Stimulated activated CD4-positive, alpha-beta T cell treated with anti-CD3 and anti-CD28 coated beads, Interleukin-15, amount 100 ng/mL, for 24 hours (primary cell): ENCODE results near the gene EPB41.
"Not testable (repeated sequence)": the region's sequence is repeated elsewhere in the genome, so short reads cannot be mapped to it uniquely, and the experiment has no call there.

Experiments
- DNase-seq: peaks from one replicate; pipeline ENCODE4 v3.0.0-alpha.2; 2020

The EPB41 gene

DNA sequence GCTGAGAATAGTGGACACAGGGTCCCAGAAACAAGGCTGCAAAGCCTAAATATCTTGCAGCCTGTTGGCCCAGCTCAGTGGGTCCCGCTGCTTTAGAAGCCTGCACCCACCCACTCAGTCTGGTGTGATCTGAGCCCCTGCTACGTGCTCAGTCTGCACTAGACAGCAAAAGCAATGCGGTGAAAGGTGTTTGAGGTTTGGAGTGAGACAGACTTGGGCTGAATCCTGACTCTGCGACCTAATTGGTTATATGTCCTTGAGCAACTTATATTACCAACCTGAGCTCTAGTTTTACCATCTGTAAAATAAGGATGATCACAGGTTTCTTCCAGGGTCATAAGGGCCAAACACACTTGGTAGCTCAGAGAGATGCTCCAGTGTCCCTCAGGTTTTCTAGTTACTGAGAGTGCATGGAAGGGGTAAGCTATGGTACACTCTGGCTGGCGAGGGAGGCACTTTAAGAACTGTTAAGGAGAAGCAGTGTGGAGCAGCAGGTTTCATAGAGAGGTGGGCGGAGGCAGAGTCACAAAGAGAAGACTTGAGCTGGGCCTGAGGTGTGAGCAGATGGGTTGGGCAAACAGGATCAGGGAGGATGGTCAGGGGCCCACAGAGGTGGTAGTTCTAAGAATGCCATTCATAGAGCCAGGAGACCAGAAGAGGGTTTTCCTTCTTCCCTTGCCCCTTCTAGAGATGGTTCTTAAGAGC is 199.2 kb downstream of the EPB41 start:
- no peak for DNase-seq

DNA sequence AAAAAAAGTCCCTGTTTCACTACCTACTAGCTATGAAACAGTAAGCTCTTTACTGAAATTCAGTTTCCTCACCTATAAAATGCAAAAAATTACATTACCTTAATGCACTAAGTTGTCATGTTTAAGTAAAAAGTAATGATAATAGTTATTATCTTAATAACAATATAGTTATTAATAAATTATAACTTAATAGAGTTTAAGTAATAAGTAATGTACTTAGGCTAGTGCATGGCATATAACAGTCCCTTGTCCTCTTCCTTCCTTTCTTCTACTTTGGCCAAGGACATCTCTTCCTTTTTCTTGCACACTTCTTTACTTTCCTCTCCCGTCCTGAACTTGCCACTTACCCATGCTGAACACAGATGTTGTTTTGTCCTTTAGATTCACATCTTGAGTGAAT is 200.3 kb downstream of the EPB41 start:
- no peak for DNase-seq

DNA sequence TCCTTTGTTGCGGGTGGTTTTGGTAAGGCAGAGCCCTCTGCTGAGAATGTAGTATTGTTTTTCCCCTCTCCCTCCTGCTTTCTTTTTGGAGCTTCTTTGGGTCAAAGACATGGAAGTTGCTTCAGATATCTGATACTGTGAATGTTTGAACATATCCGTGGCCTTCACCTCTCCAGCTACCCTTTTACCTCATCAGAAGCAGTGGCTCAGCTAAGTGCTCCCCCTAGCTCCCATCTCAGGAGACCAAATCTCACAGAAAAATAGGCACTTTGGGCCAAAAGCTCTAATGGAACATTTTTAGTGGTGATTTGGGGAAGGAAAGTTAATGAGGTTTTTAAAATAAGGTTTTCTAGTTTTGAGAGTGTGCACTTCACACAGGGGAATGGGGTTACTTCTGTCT is 203.0 kb downstream of the EPB41 start:
- DNase-seq, result no peak

DNA sequence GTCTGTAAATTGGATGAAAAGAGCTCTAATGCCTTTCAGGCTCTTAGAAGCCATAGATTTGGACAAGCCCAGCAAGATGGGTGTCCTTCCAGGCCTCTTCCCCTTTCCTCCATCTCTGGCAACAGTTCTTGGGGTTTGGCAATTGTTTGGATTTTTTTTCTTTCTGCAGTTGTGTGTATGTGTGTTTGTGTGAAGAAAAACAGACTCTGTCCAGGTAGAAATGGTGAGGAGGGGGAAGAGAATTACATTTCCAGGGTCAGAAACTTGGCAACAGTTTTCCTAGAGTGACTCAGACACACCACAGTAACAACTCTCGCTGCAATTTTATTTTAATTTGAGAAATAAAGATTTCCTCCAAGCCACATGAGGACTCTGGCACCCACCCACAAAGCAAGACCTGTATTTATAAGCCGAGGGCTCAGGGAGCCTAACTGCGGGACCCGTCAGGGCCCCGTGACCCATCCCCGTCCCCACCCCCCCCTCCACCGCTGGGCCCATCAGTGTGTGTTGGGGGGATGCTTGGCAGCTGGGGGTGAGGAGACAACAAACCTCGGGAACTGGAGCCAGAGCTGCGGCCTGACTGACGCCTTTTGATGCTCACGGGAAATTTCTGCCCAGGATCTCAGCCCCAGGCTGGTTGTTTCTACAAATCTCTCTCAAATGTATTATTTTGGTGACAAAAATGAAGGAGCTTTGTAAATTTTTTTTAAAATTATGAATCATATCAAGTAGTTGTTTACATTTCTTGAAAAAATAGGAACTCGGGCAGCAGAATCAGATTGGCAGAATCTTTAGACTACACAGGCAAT is 205.0 kb downstream of the EPB41 start:
- DNase-seq, result no peak

DNA sequence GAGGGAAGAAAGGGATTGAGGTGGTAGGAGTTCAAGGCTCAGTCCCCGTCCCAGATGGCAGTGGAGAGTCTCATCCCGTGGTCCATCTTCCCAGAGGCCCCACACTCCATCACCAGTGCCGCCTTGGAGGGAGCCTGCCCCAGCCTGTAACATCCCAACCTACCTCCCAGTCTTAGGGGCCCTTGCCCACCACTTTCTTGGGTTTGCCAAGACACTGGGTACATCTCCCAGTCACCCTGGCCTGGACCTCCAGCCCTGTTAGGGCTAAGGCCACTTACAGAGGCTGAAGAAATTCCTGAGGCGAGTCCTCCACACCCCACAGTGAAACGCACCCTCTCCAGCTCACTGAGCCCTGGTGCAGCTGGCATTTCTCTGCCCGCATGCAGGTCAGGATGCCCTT is 206.0 kb downstream of the EPB41 start:
- DNase-seq, result no peak

DNA sequence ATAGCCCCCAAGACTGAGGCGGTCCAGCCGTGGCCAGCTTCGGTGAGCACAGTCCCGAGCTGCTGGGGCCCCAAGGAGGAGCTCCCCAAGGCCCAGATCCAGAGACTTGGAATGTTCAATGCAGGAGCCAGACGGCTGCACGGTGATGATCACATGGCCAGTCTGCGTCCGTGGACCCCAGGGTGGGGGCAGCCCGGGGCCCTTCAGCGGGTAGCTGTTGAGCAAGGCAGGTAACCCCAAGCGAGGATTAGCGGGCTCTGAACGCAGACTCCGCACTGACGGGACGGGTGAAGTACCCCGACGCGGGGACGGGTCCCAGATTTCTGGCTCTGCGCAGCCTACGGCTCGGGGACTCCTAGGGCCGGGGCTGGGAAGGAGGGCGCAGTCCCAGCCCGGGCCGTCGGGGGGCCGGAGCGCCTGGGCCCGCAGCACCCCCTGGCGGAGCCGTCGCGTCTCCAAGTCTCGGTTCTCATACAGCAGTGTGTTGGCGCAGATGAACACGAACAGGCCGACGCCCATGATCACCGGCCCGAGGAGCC is 206.6 kb downstream of the EPB41 start:
- peak; percentile 83 for DNase-seq

DNA sequence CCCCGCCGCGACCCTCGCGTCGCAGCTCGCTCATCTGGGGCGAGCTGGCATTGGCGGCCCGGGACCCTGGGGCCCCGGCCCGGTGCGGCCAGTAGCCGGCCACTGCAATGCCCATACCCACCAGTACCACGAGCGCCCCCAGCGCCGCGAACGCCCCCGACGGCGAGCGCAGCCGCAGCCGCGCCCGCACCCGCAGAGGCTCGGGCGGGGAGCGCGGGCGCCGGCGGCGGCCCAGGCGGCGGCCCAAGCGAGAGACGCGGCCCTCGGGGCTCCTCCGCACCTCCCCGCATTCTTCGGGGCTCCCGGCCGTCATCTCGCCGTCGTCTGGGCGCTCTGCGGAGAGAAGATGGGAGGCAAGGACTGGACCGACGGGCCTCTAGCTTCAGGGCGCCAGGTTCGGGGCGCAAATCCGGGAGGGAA is 207.2 kb downstream of the EPB41 start:
- peak; percentile 23 for DNase-seq

DNA sequence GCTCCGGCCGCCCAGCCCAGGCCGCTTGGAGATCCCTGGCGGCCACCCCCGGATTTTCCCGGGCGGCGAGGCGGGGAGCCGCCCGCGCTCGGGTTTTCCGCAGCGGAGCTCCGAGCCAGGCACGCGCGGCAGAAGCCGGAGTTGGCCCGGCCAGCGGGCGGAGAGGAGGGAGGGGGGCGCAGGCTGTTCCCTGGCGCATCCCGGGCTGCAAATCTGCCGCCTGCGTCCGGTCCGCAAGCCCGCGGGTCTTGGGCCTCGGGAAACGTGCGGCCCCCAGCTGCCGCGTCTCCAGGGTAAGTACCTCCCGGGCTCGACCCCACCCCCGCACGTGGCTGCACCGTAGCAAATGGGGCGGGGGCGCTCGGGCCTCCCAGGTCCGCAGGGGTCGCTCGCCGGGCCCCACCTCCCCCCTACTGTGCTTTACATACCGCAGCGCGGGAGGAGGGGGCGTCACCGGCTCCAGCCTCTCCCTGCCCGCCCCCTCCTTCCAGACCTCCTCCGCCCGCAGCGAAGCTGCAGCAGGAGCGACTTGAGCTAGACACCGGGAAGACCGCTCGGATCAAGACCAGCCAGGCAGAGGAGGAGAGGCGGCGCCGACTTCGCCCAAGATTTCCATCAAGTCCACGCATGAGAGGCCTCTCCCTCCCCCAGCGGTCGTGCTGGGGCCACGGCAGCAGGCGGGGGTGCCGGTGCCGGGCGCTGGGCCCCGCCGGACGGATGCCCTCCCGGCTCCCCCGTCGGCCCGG is 207.7 kb downstream of the EPB41 start:
- peak; percentile 37 for DNase-seq

DNA sequence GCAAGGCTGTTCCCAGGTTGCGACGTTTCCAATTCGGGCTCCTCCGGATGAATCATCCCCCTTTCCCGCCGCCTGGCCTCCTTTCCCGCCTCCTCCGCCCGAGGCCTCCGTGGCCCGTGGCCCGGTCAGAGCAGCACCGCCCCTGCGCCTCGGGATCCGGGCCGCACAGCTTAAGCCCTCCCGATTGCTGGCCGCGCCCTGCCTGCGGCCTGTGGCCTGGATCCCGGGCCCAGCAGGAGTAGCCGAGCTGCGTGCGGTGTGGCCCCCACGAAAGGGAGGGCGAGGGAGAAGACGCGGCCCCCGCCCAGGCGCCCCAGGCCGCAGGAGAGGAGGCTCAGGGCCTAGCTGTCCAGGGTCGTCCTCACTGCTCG is 208.3 kb downstream of the EPB41 start:
- DNase-seq, result peak; percentile 35

DNA sequence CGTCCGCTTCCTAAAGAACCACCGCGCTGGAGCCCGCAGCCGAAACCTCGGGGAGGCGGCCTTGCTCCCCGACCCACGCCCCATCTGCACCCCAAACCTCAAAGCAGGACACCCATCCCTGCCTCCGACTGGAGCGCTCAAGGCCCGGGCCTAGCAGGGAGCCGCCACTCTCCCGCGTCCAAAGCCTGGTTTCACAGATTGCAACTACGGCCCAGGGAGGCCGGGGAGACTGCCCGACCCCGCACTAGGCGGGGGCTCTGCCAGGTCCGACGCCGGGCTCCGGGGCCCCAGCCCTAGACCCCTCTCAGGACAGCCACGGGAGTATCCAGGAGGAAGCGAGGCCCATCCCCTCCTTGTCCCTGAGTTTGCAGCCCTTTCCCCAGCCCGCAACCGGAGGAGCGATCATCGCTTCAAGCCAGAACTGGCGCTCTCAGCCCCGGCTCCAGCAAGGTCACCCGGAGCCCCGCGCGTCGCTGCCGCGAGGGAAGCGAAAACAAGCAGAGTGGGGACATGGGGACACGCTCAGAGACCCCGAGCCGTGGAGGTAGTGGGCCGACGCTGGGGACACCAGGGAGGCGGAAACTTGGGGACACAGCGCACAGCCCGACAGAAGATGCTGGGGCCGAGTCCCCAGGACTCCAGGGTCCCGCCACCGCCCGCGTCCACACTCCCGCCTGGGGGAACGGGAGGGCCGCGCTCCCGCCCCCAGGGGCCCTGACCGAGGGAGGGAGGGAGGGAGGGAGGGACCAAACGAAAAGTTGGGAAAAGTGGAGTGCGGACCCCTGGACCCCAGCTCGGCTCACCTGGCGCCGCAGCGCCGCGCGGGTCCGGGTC is 208.9 kb downstream of the EPB41 start:
- peak; percentile 47 for DNase-seq

DNA sequence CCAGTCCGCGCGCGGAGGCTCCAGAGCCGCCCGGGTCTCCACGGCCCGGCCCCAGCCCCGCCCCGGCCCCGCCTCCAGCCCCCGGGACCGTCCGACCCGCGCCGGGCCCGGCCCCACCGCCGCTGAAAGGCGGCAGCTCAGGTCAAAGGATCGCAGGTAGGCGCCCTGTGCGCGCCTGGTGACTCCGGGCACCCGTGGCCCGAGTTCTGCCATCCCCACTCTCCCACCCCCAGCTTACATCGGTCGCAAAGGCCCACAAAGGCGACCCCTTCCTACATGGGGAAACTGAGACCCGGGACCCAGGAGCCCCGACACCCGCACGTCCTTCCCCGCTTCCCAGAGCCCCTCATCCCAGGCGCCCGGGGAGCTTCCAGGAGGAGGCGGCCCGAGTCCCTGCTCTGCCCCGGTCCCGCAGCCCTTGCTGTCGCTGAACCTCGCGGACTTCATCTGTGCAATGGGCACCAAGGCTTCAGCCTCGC is 209.6 kb downstream of the EPB41 start, which contains the start of gene TMEM200B:
TSS of gene TMEM200B (minus strand) at position 17 of the 479 bp plus-strand sequence. CDS start 2,075 bp downstream, outside the sequence.
- peak; percentile 50 for DNase-seq

DNA sequence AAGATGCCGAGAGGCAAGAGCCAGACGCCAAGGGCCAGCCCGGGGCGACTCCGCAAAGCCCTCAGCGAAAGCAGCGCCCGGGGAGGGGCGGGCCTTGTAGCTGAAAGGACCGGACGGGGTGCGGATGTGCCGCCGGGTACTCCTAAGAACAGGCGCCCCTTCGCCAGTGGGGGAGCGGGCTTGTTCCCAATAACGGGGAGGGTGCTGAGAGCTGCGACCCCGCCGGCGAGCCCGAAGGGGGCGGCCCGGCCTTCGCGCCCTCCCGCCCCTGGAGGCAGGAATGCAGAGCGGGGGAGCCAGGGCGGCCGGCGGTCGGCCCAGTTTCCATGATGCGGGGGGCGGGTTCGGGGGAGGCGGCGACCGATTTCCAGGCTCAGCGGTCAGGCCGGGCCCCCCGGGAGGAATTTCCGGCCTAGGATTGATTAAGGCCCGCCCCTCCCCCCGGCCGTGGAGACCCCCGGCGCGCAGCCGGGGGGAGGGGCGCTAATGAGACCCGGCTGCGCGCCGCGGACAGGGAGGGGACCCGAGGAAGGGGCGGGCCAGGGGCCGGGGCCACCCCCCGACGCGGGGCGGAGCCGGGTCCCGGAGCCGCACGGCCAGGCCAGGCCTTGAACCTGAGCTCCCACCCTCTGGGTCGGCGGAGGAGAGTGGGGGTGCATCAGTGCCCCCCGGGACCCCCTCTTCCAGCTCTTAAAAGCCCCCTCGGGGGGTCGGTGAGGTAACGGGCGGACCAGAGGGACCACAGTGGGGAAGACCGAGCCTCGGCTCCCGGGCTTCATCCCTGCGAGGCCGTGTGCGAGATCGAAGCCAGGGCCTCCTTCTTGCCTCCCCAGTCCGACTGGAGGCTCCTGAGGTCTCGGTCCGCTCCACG is 210.2 kb downstream of the EPB41 start:
- DNase-seq, result peak; percentile 84

DNA sequence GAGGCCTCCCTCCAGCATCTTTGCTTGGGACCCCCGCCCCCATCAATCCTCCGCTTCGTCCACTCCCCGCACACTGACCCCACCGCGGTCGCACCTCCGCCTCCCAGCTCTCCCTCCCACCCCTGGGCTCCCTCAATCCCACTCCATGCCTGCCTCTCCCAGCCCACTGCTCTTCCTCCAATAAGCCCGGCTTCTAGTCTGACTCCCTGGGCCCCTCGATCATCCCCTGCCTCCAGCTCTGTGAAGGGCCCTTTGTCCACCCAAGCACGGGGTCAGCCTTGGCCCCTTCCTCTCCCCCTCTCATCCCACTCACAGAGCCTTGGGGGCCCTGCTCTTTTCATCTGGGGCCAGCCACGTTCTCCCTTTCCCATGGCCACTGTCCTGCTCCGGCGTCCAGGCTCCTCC is 210.9 kb downstream of the EPB41 start:
- DNase-seq, result no peak

DNA sequence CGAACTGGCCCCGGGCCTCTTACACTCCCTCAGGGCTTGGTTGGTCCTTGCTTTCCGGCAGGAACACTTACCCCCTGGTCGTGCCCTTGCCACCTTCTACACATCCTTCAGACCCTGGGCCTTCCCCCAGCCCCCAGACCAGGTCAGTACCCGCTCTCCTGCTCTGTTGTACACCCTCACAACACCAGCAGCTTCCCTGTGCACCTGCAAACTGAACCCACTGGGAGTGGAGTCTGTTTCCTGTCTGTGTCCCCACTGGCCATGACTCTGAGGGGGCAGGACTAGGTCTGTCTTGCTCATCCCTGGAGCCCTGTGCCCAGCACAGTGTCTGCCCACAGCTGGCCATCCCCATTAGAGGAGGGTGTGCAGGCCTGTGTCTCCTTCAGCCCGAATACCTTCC is 211.4 kb downstream of the EPB41 start:
- no peak for DNase-seq

DNA sequence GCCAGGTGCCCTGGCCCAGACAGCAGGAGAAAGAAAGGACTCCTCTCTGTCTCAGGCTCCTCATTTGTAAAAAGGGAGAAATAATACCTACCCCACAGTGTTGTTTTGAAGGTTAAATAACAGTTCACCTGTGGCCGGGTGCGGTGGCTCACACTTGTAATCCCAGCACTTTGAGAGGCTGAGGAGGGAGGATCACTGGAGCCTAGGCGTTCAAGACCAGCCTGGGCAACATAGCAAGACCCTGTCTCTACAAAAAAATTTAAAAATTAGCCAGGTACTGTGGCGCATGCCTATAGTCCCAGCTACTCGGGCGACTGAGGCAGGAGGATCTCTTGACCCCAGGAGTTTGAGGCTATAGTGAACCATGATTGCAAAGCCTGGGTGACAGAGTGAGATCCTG is 211.8 kb downstream of the EPB41 start:
- DNase-seq, result no peak

DNA sequence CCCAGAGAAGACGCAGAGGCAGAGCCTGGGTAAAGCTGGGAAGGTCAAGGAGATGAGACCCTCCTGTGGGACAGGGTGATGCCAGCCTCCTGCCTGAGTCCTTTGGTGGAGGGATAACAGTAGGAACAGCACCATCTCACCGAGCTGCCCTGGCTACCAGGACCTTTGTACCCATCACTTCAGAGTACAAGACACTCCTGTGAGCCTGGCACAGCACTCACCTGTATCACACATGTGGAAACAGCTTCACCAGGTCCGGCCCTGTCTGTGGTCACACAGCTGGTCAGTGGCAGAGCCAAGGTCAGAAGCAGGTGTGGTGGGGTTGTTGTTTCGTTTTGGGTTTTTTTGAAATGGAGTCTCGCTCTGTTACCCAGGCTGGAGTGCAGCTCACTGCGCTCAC is 214.4 kb downstream of the EPB41 start:
- no peak for DNase-seq

DNA sequence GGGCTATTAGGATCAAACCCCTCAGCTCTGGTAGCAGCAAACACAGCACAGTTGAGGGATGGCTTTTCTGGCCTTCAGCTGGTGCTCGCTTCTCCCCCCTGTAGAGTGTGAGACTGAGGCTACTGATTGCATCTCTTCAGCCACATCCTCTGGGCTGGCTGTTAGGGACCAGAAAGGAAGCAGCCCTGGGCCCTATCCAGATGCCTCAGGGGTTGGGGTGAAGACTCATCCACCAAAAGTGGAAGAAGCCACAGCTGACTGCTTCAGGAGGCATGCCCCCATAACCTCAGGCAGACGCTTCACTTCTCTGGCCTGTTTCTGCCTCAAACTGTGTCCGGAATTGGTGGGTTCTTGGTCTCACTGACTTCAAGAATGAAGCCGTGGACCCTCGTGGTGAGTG is 215.5 kb downstream of the EPB41 start:
- DNase-seq, result no peak

DNA sequence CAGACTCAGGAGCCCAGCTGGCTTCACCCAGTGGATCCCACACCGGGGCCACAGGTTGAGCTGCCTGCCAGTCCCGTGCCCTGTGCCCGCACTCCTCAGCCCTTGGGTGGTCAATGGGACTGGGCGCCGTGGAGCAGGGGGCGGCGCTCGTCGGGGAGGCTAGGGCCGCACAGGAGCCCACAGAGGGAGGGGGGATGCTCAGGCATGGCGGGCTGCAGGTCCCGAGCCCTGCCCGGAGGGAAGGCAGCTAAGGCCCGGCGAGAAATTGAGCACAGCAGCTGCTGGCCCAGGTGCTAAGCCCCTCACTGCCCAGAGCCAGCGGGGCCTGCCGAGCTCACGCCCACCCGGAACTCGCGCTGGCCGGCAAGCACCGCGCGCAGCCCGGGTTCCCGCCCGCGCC is 216.7 kb downstream of the EPB41 start:
- DNase-seq, result not testable (repeated sequence)

DNA sequence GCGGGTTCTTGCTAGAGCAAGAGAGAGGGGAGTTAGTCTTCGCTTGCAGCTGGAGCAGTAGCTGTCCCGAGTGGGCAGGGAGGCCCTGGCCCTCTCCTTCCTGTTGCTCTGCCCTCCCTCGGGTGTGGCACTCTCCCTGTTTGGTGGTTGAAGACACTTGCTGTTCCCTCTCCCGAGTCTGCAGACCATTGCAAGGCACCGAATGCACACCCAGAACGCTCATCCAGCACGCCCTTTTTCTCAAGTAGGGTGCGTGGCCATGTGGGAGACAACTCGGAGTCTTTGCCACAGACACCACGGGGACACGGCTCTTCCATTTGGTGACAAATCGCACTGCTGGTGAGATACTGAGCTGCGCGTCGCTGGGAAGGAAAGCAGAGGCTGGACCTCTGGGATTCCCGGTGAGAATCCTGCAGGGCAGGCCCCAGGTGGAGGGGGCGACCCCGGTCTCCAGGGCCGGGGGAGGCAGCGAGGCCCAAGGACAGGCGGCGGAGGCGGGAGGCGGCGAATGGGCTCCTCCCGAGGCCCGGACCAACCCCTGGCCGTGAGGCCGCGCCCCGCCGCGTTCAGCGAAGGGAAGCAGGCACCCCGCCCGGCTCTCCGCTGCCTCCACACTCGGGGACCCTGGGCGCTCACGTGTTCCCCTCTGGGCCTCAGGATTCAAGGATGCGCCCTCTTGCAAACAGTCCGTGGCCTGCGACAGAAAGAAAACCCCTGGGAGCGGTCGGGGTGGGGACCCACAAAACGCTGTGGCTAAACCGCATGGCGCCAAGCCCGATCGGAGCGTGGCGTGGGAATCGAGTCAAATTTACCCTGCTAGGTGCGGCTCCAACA is 219.7 kb downstream of the EPB41 start:
- no peak for DNase-seq

DNA sequence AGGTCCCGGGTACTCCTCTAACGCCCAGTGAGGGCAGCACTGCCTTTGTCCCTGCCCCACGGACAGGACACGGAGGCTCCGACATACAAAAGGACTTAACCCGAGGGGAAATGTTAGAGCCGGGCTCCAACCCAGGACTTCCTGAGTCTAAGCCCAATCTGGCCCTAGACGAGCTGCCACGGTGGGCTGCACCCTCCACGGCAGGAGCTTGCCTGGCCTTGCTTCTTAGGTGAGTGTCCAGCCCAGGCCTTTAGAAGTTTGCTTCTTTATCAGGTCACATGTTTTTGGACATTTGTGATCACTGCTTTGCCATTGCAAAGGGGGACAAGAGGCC is 220.3 kb downstream of the EPB41 start:
- no peak for DNase-seq
